ENCODE measurements around the gene FKBP10.
A peak's percentile ranks its signal among the peaks of the same experiment; 100 is the strongest.
"Not testable (repeated sequence)": the region's sequence is repeated elsewhere in the genome, so short reads cannot be mapped to it uniquely, and the experiment has no call there.

The FKBP10 gene

GRCh38 chr17:41803049-41804020 lies 9.5 kb upstream of the FKBP10 start:
- no peak for DNase-seq

- no peak for DNase-seq
These were observed 5.9 kb upstream of the FKBP10 start for GRCh38 chr17:41806685-41807445.

- peak in 3 of 58 donors; percentile 31 to 54 (median 52) for DNase-seq
These were observed 1.9 kb upstream of the FKBP10 start for GRCh38 chr17:41810659-41811548.

GRCh38 chr17:41811549-41812380 lies 1.0 kb upstream of the FKBP10 start, which contains the start of gene P3H4:
TSS of gene P3H4 (minus strand) at chr17:41811949. CDS start at chr17:41811915, 34 bp downstream.
- peak in 55 of 58 donors; percentile 10 to 86 (median 64) for DNase-seq

- DNase-seq: no peak
These were observed 412 bp downstream of the FKBP10 start for GRCh38 chr17:41813152-41813680.

- DNase-seq: no peak
These were observed 908 bp downstream of the FKBP10 start for GRCh38 chr17:41813699-41814124.

- no peak for DNase-seq
These were observed 1.4 kb downstream of the FKBP10 start for GRCh38 chr17:41814195-41814594.

GRCh38 chr17:41816637-41817320 lies 4.0 kb downstream of the FKBP10 start:
- DNase-seq: no peak

GRCh38 chr17:41818024-41818423 lies 5.2 kb downstream of the FKBP10 start:
- DNase-seq: no peak

GRCh38 chr17:41821776-41822175 lies 9.0 kb downstream of the FKBP10 start:
- DNase-seq: no peak

- no peak for DNase-seq
These were observed 9.7 kb downstream of the FKBP10 start for GRCh38 chr17:41822216-41823140.

- no peak for DNase-seq
These were observed 10.3 kb downstream of the FKBP10 start for GRCh38 chr17:41823141-41823524.

- DNase-seq: no peak
These were observed 10.8 kb downstream of the FKBP10 start for GRCh38 chr17:41823580-41823979.

- no peak for DNase-seq
These were observed 11.3 kb downstream of the FKBP10 start for GRCh38 chr17:41824086-41824485.

GRCh38 chr17:41825175-41825845 lies 12.5 kb downstream of the FKBP10 start:
- no peak for DNase-seq

GRCh38 chr17:41829961-41830360 lies 17.2 kb downstream of the FKBP10 start:
- not testable (repeated sequence) for DNase-seq

GRCh38 chr17:41835214-41835799 lies 22.5 kb downstream of the FKBP10 start:
- DNase-seq: no peak

Measured in anterior cingulate cortex (tissue), 58 donors.